Measurements from ENCODE around the gene RASA3.

The RASA3 gene

DNA sequence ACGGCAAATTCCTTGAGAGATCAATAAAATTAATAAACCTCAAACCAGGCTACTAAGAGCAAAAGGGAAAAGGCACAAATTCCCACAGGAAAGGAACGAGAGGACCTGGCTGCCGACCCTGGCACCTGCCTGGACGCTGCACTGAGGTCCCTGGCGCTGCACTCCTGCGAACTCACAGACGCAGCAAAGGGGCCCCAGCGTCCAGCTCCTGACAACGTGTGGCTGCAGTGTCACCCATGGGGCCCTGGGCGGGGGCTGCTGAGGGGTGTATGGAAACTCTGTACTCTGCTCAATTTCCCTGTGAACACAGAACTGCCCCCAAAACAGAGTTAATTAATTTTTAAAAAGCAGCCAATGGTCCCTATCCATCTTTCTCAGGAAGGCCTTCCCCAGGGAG, 97.2 kb downstream of the RASA3 start:
- DNase-seq (ENCODE audit: low spot score): no peak

DNA sequence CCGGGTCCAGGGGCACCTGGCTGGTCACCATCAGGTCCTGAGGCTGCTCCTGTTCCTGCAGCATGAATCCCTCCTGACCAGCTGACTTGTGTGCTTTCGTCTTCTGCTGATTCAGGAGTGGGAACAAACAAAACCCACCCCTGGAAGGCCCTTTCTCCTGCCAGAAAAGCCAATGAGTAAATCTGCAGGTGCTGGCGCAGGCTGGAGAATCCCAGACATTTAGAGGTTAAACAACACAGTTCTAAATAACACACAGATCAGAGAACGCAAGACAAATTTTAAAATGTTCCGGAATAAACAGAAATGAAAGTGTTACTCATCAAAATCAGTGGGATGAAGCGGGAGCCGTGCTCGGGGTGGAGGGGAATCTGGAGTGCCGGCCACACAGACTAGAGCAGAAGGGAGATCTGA, 97.9 kb downstream of the RASA3 start:
- DNase-seq (ENCODE audit: low spot score): no peak

DNA sequence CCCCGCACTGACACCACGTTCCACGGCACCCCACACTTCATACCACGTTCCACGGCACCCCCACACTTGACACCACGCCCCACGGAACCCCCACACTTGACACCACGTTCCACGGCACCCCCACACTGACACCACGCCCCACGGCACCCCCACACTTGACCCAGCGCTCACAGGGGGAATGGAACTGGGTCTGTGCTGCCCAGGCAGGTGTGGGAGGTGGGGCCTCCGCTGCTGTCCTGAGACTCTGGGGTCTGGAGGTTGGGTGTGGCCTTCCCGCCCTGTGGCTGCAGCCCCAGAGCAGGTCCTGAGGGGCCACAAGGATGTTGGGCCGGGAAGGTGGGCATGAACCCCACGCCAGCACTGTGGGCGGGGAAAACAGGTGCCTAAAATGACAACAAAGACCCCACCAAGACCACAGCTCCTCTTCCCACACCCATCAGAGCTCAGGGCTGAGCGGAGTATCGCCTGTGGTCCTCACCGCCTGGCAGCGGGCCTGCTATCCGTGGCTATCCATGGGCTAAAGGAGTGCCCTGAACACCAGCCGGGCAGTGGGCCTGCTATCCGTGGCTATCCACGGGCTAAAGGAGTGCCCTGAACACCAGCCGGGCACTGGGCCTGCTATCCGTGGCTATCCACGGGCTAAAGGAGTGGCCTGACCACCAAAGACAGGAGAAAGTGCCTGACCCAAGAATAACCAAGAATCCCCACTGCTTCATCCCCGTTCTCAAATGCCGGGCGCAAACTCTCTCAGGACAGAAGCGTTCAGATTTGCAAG, 98.7 kb downstream of the RASA3 start:
- no peak for DNase-seq (ENCODE audit: low spot score)

GRCh38 chr13:114032126-114032799, 100.2 kb downstream of the RASA3 start:
- no peak for DNase-seq (ENCODE audit: low spot score)

DNA sequence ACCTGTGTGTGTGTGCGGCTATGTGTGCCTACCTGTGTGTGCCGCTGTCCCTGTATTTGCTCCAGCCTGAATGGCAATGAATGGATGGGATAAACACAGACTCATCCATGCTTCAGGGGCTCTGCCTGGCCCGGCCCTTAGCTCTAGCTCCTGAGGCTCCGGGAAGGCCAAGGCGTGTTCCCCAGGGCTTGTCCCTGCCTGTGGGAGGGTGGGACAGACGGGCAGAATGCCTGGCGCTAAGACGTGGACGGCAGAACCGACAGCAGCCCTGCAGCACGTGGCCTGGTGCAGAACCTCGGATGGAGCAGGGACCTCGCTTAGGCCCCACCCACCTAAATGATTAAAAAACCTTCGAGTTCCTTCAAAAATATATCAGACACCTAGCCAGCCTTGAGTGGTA, 100.8 kb downstream of the RASA3 start:
- no peak for DNase-seq (ENCODE audit: low spot score)

DNA sequence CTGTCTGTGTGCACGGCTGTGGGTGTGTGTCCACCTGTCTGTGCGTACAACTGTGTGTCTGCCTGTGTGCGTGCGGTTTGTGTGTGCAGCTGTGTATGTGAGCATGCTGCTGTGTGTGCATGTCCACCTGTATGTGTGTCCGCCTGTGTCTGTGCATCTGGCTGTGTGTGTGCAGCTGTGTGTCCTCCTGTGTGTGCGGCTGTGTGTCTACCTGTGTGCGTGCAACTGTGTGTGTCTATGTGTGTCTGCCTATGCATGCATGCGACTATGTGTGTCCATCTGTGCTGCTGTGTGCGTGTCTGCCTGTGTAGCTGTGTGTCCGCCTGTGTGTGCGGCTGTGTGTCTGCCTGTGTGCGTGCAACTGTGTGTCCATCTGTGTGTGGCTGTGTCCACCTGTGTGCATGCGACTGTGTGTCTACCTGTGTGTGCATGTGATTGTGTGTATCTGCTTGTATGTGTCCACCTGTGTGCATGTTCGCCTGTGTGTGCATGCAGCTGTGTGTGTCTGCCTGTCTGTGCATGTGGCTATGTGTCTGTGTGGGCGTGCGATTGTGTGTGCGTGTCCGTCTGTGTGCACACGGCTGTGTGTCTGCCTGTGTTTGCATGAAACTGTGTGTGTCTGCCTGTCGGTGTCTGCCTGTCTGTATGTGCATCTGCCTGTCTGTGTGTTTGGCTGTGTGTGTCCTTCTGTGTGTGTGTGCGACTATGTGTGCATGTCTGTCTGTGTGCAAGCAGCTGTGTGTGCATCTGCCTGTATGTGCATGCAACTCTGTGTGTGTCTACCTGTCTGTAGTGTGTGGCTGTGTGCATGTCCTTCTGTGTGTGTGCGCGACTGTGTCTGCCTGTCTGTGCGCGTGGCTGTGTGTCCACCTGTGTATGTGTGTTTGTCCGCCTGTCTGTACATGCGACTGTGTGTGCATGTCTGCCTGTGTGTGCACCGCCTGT, 101.5 kb downstream of the RASA3 start:
- no peak for DNase-seq (ENCODE audit: low spot score)

DNA sequence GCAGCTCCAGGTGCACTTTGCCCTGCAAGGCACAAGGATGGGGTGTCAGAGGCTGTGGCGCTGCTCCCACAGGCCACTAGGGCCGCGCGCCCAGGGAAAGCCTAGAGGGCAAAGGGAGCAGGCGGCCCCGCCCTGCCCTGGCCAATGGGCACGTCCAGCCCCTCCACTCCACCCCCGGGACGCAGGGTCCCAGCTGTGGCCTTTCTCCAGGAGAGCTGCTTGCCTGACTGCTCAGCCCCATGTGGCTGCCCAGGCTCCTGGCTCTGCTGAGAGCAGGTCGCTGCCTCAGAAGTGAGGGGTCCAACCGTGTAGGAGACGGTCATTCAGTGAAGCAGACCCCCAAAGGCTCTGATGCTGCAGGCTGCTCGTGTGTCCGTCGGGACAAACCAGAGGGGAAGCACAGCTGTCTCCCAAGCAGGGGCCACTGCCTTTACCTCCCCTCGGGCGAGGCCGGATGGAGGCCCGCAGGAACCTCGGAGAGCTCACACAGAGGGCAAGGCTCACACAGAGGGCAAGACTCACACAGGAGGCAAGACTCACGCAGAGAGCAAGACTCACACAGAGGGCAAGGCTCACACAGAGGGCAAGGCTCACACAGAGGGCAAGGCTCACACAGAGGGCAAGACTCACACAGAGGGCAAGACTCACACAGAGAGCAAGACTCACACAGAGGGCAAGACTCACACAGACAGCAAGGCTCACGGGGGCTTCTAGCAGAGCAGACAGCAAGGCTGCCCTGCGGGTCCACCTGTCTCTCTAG, 102.4 kb downstream of the RASA3 start:
- no peak for DNase-seq (ENCODE audit: low spot score)

DNA sequence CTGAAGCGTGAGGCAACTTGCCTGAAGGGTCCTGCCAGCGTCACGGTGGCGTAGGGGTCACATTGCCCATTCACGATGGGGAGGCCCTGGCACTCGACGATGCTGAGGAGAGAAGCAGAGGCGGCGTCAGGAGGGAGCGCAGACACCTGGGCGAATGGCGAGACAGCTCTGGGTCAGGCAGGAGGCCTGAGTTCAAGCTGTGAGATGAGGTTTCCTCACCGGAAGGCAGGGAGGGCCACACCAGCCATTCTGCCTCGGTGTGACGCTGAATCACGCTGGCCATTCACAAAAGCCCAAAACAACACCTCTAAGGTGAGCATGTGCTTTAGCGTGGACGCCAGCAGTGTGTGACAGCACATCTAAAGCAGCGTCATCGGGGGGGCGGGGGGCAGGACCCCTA, 104.6 kb downstream of the RASA3 start:
- no peak for DNase-seq (ENCODE audit: low spot score)

DNA sequence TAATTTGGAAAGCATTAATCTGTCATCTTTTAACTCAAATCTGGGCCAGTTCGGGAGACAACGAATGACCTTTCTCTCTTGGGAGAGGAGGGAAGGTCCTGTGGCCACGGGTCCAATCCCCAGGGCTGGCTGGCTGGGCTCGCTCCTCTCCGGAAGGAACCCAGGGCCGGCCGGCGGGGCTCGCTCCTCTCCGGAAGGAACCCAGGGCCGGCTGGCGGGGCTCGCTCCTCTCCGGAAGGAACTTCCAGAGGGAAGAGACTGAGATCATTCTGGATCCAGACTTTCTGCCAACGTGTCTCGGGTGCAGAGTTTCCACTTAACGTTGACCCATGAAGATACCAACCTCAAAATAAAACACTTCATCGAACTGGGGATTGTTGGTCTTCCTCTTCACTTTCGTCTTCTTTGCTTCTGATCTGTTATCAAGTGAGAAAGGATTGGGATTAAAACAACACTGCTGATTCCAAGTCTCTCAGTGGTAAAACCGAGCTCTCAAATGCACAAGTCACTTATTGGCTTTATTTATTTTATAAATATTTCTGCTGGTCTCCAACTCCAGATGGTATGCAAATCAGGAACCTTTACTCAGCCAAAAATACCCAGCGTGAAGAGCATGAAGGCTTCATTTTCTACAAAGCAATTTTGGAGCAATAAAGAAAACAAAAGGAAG, 105.2 kb downstream of the RASA3 start:
- DNase-seq (ENCODE audit: low spot score): no peak

DNA sequence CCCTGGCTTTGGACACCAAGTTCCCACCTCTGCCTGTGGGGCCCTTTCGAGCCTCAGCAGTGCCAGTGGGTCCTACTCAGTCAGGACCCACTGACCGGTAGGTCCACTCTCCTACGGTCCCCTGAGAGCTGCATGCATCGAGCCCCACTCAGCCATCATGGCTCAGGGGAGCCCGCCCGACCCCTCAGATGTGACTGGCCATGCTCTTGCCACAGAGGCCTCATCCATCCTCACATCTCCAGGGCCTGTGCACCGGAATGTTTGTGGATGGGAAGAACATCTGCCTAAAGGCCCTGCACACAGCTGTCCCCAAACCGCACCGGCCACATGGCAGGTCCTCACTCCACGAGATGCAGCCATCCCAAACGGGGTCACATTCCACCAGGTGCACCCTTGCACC, 105.9 kb downstream of the RASA3 start:
- DNase-seq (ENCODE audit: low spot score): no peak

- no peak for DNase-seq (ENCODE audit: low spot score)
Measured at GRCh38 chr13:114025714-114026431, 106.5 kb downstream of the RASA3 start.

DNA sequence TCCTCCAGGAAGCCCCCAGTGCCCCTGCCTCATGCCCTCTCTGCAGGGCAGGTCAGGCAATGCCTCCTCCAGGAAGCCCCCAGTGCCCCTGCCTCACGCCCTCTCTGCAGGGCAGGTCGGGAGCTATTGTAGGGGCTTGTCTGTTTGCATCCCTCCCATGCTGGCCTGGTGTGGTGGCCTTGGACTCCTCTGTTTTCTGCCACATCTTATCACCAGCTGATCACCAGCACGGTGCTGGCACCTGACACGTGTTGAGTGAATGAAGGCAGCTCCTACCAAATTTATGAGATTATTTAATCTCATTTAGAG, 107.1 kb downstream of the RASA3 start:
- DNase-seq (ENCODE audit: low spot score): no peak

- no peak for DNase-seq (ENCODE audit: low spot score)
Measured at GRCh38 chr13:114024603-114025404, 107.6 kb downstream of the RASA3 start.

GRCh38 chr13:114023716-114024602, 108.5 kb downstream of the RASA3 start:
- no peak for DNase-seq (ENCODE audit: low spot score)

GRCh38 chr13:114022876-114023275, 109.5 kb downstream of the RASA3 start:
- DNase-seq (ENCODE audit: low spot score): no peak

DNA sequence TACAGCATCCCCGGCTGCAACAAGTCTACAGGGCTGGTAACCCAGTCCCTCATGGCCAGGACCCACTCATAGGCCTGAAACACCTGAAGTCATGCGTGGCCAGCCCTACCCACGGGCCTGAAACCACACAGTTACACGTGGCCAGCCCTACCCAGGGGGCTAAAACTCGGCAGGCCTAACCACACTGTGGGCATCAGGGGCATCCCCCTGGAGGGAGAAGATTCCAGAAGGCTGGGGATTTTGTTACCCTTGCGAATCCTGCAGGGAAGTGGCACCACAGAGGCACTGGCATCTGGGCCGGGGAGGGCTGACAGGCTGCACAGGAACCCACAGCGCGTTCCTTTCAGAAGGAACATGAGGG, 110.1 kb downstream of the RASA3 start:
- DNase-seq (ENCODE audit: low spot score): no peak

DNA sequence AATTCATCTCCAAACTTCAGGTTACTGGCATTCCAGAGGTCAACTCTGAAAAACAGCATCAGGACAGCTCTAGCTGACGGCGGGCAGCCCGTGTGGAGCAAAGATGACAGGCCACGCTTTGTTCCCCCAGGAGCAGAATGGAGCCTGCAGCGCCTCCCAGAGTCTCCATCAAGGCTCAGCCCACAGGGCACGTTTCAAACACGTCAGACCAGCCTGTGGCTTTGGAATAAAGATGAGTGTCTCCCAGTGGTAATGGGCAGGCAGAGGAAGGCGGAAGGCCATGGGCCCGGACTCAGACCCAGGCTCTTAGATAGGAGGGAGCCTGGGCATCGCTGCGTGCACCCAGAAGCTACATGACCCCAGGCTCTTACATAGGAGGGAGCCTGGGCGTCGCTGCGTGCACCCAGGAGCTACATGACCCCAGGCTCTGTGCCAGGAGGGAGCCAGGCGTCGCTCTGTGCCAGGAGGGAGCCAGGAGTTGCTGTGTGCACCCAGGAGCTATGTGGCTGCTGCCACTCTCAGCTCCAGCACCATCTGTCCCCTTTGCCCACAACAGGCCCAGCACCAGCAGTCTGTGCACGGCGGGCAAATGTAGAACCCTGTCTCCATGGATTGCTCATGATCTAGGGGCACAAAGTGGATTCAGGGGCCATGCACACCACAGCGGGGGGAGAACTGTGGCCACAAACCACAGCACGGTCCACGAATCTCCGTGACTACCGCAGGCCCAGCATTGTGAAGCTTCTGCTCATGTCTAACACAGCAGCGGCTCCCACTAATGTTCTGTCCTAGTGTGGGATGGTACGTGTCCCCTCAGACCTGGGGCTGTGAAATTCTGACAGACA, 110.7 kb downstream of the RASA3 start:
- DNase-seq (ENCODE audit: low spot score): no peak

Measured in putamen (tissue), 1 donor.